ENCODE data around the gene PSMB1. TPM values are rescaled to one million over a fixed set of nuclear protein-coding genes. Genes with fewer than 3 reads are reported as not detected.

Gene PSMB1
- total RNA-seq, 1 donor from 2014 or later = 117 TPM

GRCh38 chr6:170485159-170485558, 67.9 kb downstream of the PSMB1 start:
- no peaks in the 10 kb centered on the region for H3K27me3 ChIP-seq (ENCODE audit: low read depth)
- no peak overlapping the region for H3K27ac ChIP-seq
- DNase-seq (no peak), ATAC-seq (no peak)
- TF ChIP-seq CTCF (IDR thresholded peaks at IDR 0.05) = no peak
- no peak overlapping the region for H3K4me3 ChIP-seq
- no peaks in the 10 kb centered on the region for H3K36me3 ChIP-seq
- intact Hi-C loops (cut with DNase I) = no loop called here
- peaks cover 6% of the 10 kb centered on the region for H3K9me3 ChIP-seq
- H3K4me1 ChIP-seq = no peaks in the 10 kb centered on the region

Other genes with a start within 250 kb of the PSMB1 start
- gene FAM120B, start 246.5 kb downstream of the PSMB1 start, total RNA-seq = 29.0 TPM
- 12.7 TPM for gene TBP, start 1.1 kb upstream of the PSMB1 start, total RNA-seq
- 48.9 TPM for gene PDCD2, start 31.3 kb upstream of the PSMB1 start, total RNA-seq